HepG2 (cell line): ENCODE results near the gene CD248. TPM values are rescaled to one million over a fixed set of nuclear protein-coding genes. Genes with fewer than 3 reads are reported as not detected.

ENCODE experiments used
- FOXJ3 ChIP-seq: sonication (generic); formaldehyde crosslinking; IDR thresholded peaks from 2 replicates; pipeline ENCODE4 v1.4.0; 2020; ENCODE audit warnings: missing genetic modification reagents, mild to moderate bottlenecking, borderline replicate concordance
- TCF12 ChIP-seq, 2 experiments: fragments of 450-650 bp in 1 of 2; sonication (generic) in 1 of 2; formaldehyde crosslinking in 1 of 2; IDR thresholded peaks; 2 replicates each; pipeline versions ENCODE4 v1.6.1 to v1.8.0; 2017 to 2022; ENCODE audit warnings: antibody characterized with exemption in 1 of 2, mild to moderate bottlenecking in 1 of 2, missing genetic modification reagents in 1 of 2, moderate library complexity in 1 of 2
- TP53 ChIP-seq: sonication (generic); formaldehyde crosslinking; conservative IDR thresholded peaks from 2 replicates; pipeline ENCODE4 v1.4.0; 2020; ENCODE audit warnings: missing genetic modification reagents
- ZNF180 ChIP-seq: sonication (generic); formaldehyde crosslinking; IDR thresholded peaks from 2 replicates; pipeline ENCODE4 v1.4.0; 2020; ENCODE audit warnings: low read depth, missing genetic modification reagents, borderline replicate concordance
- polyA plus RNA-seq, 8 experiments: library from polyadenylated mRNA; depleted of rRNA in 3 of 8; stranded (reverse) in 7 of 8; unstranded in 1 of 8; fragments of >200 nt; fragmentation: Illumina TruSeq in 4 of 8; extraction: Trizol in 4 of 8; gene quantifications; 2 replicates each; pipeline versions ENCODE4 v1.2.1 to v1.2.3, GENCODE V29; 2011 to 2016; ENCODE audit warnings: low read depth in 4 of 8, missing spikeins in 1 of 8, mixed read lengths in 1 of 8; ENCODE audit not compliant: insufficient read depth in 1 of 8
- total RNA-seq, 5 experiments: library from RNA; depleted of rRNA; stranded (reverse); fragments of >200 nt; fragmentation: Illumina TruSeq; extraction: Trizol; gene quantifications; 2 replicates each; pipeline ENCODE4 v1.2.3, GENCODE V29; 2016; ENCODE audit warnings: low read depth in 1 of 5
- TF ChIP-seq, protein P1 (sequence below): sonication (generic); formaldehyde crosslinking; IDR thresholded peaks from 2 replicates; pipeline ENCODE4 v1.8.1; 2023; ENCODE audit warnings: mild to moderate bottlenecking, missing genetic modification reagents
- TF ChIP-seq, protein P2 (sequence below): sonication (generic); formaldehyde crosslinking; IDR thresholded peaks from 2 replicates; pipeline ENCODE4 v1.4.0; 2020; ENCODE audit warnings: missing genetic modification reagents
- TF ChIP-seq, protein P3 (sequence below): sonication (generic); formaldehyde crosslinking; IDR thresholded peaks from 2 replicates; pipeline ENCODE4 v1.5.0; 2020; ENCODE audit warnings: missing genetic modification reagents
- TF ChIP-seq, protein P4 (sequence below), 2 experiments: fragments of 450-650 bp in 1 of 2; sonication (generic) in 1 of 2; formaldehyde crosslinking; IDR thresholded peaks; 2 replicates each; pipeline versions ENCODE4 v1.5.0 to v1.8.0; 2020 to 2022; ENCODE audit warnings: mild to moderate bottlenecking in 1 of 2, missing genetic modification reagents in 1 of 2
- TF ChIP-seq, protein P5 (sequence below): sonication (generic); formaldehyde crosslinking; IDR thresholded peaks from 2 replicates; pipeline ENCODE4 v1.5.0; 2020; ENCODE audit warnings: missing genetic modification reagents, mild to moderate bottlenecking, borderline replicate concordance
- TF ChIP-seq, protein P6 (sequence below): sonication (generic); formaldehyde crosslinking; conservative IDR thresholded peaks from 2 replicates; pipeline ENCODE4 v1.5.0; 2020; ENCODE audit warnings: missing genetic modification reagents

The CD248 gene
- total and polyA plus RNA-seq, 2 of the 13 experiments (the other 11 are each of a cell fraction or from before 2014, with no cell fraction given) = 0.25 to 0.35 TPM

DNA sequence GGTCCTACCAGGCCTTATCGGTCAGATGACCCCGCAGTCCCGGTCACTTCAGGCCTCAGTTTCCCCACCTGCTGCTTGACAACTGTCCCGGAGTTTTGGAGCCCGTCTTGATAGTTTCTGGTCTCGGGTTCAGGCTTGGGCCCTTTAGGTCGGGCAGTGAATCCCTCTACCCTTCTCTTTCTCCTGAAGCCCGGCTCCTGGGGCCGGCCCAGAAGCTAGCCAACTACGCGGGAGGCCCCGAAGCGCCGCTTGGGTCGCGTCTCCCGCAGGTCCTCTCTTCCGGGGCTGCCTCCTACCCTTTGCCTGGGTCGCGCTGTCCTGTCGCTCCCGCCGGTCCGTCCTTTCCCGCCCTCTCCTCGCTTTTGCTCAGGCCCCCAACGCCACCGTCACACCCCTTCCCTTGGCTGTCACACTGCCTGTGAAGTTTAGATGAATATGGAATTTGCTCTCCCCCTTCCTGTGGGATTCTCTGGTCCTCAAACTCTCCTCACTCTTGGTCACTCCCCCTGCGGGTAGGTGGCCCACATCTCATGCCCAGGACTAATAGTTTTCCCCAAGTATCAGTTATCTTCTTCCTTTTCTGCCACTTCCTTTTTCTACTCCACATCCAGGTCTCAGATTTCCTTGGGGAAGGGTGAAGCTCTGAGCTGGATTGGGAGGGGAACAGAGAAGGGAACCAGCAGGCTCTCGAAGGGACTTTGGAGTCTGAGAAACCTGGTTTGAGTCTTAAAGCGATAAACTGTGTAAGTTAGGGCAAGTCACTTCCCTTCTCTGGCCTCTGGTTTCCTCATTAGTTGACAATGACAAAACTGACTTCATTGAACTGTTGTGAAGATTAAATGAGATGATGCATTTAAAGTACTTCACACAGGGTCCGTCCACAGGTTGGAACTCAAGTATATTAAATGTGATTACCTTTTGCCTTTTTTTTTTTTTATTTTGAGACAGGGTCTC, 47.6 kb downstream of the CD248 start (continued):
- TF ChIP-seq, protein P1, sequence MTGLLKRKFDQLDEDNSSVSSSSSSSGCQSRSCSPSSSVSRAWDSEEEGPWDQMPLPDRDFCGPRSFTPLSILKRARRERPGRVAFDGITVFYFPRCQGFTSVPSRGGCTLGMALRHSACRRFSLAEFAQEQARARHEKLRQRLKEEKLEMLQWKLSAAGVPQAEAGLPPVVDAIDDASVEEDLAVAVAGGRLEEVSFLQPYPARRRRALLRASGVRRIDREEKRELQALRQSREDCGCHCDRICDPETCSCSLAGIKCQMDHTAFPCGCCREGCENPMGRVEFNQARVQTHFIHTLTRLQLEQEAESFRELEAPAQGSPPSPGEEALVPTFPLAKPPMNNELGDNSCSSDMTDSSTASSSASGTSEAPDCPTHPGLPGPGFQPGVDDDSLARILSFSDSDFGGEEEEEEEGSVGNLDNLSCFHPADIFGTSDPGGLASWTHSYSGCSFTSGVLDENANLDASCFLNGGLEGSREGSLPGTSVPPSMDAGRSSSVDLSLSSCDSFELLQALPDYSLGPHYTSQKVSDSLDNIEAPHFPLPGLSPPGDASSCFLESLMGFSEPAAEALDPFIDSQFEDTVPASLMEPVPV = no peak
- TF ChIP-seq ZNF180 (CRISPR knock-in tag) (no peak), TP53 (CRISPR knock-in tag) (no peak), TCF12 (IDR thresholded peaks at IDR 0.05) (no peak), TCF12 (CRISPR knock-in tag; IDR thresholded peaks at IDR 0.05) (no peak), FOXJ3 (CRISPR knock-in tag) (no peak)
- TF ChIP-seq, protein P2, sequence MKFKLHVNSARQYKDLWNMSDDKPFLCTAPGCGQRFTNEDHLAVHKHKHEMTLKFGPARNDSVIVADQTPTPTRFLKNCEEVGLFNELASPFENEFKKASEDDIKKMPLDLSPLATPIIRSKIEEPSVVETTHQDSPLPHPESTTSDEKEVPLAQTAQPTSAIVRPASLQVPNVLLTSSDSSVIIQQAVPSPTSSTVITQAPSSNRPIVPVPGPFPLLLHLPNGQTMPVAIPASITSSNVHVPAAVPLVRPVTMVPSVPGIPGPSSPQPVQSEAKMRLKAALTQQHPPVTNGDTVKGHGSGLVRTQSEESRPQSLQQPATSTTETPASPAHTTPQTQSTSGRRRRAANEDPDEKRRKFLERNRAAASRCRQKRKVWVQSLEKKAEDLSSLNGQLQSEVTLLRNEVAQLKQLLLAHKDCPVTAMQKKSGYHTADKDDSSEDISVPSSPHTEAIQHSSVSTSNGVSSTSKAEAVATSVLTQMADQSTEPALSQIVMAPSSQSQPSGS (CRISPR knock-in tag) = no peak
- TF ChIP-seq, protein P3, sequence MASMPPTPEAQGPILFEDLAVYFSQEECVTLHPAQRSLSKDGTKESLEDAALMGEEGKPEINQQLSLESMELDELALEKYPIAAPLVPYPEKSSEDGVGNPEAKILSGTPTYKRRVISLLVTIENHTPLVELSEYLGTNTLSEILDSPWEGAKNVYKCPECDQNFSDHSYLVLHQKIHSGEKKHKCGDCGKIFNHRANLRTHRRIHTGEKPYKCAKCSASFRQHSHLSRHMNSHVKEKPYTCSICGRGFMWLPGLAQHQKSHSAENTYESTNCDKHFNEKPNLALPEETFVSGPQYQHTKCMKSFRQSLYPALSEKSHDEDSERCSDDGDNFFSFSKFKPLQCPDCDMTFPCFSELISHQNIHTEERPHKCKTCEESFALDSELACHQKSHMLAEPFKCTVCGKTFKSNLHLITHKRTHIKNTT (CRISPR knock-in tag) = no peak
- TF ChIP-seq, protein P4, sequence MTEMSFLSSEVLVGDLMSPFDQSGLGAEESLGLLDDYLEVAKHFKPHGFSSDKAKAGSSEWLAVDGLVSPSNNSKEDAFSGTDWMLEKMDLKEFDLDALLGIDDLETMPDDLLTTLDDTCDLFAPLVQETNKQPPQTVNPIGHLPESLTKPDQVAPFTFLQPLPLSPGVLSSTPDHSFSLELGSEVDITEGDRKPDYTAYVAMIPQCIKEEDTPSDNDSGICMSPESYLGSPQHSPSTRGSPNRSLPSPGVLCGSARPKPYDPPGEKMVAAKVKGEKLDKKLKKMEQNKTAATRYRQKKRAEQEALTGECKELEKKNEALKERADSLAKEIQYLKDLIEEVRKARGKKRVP (CRISPR knock-in tag; IDR thresholded peaks at IDR 0.05) = no peak
- TF ChIP-seq, protein P5, sequence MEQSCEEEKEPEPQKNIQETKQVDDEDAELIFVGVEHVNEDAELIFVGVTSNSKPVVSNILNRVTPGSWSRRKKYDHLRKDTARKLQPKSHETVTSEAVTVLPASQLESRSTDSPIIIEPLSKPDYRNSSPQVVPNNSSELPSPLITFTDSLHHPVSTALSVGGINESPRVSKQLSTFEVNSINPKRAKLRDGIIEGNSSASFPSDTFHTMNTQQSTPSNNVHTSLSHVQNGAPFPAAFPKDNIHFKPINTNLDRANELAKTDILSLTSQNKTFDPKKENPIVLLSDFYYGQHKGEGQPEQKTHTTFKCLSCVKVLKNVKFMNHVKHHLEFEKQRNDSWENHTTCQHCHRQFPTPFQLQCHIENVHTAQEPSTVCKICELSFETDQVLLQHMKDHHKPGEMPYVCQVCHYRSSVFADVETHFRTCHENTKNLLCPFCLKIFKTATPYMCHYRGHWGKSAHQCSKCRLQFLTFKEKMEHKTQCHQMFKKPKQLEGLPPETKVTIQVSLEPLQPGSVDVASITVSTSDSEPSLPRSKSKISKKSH = peak; percentile 40; the same call in 1 of the 2 replicates
- TF ChIP-seq, protein P6, sequence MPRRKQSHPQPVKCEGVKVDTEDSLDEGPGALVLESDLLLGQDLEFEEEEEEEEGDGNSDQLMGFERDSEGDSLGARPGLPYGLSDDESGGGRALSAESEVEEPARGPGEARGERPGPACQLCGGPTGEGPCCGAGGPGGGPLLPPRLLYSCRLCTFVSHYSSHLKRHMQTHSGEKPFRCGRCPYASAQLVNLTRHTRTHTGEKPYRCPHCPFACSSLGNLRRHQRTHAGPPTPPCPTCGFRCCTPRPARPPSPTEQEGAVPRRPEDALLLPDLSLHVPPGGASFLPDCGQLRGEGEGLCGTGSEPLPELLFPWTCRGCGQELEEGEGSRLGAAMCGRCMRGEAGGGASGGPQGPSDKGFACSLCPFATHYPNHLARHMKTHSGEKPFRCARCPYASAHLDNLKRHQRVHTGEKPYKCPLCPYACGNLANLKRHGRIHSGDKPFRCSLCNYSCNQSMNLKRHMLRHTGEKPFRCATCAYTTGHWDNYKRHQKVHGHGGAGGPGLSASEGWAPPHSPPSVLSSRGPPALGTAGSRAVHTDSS (CRISPR knock-in tag) = no peak
